HG03039 (cell line): ENCODE measurements around the gene CSPG4.
"Not testable (repeated sequence)": the region's sequence is repeated elsewhere in the genome, so short reads cannot be mapped to it uniquely, and the experiment has no call there.

Experiments used
- ATAC-seq: cut with Tn5 transposase; IDR thresholded peaks from one replicate; pipeline ENCODE4 v1.9.1; 2021; ENCODE audit warnings: mild to moderate bottlenecking, moderate library complexity; ENCODE audit not compliant: unreplicated experiment

The CSPG4 gene

GRCh38 chr15:75725719-75726607 is 13.3 kb upstream of the CSPG4 start:
- ATAC-seq, result no peak

- ATAC-seq, result no peak
Observed at GRCh38 chr15:75725006-75725718, 12.5 kb upstream of the CSPG4 start.

- ATAC-seq, result no peak
Observed at GRCh38 chr15:75723847-75724660, 11.4 kb upstream of the CSPG4 start.

- no peak for ATAC-seq
Observed at GRCh38 chr15:75723171-75723846, 10.7 kb upstream of the CSPG4 start.

- ATAC-seq, result no peak
Observed at GRCh38 chr15:75721923-75722870, 9.5 kb upstream of the CSPG4 start.

GRCh38 chr15:75721480-75721922 is 8.9 kb upstream of the CSPG4 start:
- no peak for ATAC-seq

GRCh38 chr15:75720787-75721479 is 8.3 kb upstream of the CSPG4 start:
- ATAC-seq, result no peak

- no peak for ATAC-seq
Observed at GRCh38 chr15:75720297-75720696, 7.6 kb upstream of the CSPG4 start.

GRCh38 chr15:75718328-75718727 is 5.7 kb upstream of the CSPG4 start:
- no peak for ATAC-seq

GRCh38 chr15:75717001-75717400 is 4.4 kb upstream of the CSPG4 start:
- not testable (repeated sequence) for ATAC-seq

GRCh38 chr15:75716249-75716950 is 3.8 kb upstream of the CSPG4 start:
- ATAC-seq, result not testable (repeated sequence)

- not testable (repeated sequence) for ATAC-seq
Observed at GRCh38 chr15:75715312-75715832, 2.7 kb upstream of the CSPG4 start.

GRCh38 chr15:75714195-75714594 is 1.5 kb upstream of the CSPG4 start:
- ATAC-seq, result no peak

- ATAC-seq, result no peak
Observed at GRCh38 chr15:75713338-75713895, 769 bp upstream of the CSPG4 start.

GRCh38 chr15:75711495-75711894 is 1.2 kb downstream of the CSPG4 start:
- not testable (repeated sequence) for ATAC-seq

GRCh38 chr15:75710874-75711273 is 1.8 kb downstream of the CSPG4 start:
- not testable (repeated sequence) for ATAC-seq

- ATAC-seq, result not testable (repeated sequence)
Observed at GRCh38 chr15:75709458-75709857, 3.2 kb downstream of the CSPG4 start.

GRCh38 chr15:75706682-75706954 is 6.0 kb downstream of the CSPG4 start:
- ATAC-seq, result no peak
